Measurements from ENCODE around the gene HACE1.
A peak's percentile ranks its signal among the peaks of the same experiment; 100 is the strongest.

Gene HACE1

DNA sequence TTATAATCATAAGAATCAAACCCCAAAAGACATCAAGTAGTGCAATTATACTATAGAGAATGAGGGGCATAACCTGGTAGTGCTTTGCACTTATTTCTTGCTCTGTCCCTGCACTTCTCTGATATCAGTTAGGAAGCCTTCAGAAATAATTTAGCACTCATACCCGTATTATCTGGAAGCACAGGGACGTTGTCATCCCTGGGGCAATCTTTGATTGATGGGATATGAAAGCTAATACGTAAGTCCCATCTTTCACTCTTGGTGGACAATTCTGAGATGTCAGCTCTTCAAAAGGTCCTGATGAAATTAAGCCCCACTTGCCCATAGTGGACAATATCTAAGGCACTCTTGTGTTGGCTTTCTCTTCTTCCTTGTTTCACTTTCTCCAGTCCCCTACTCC, 144.9 kb downstream of the HACE1 start:
- Histone ChIP-seq H3K27me3 (ENCODE audit: insufficient read depth, poor library complexity, severe bottlenecking) (no peaks in the 10 kb centered on the region), H3K4me3 (replicated peaks; ENCODE audit: insufficient read depth, low read length) (no peak overlapping the region), H3K27ac (replicated peaks) (no peak overlapping the region)
- TF ChIP-seq SPI1 (IDR thresholded peaks at IDR 0.05; ENCODE audit: borderline replicate concordance, low read depth) (no peak), POLR2AphosphoS5 (IDR thresholded peaks at IDR 0.05; ENCODE audit: low read depth) (no peak), GABPA (IDR thresholded peaks at IDR 0.05; ENCODE audit: low read depth) (no peak)
- no peak for DNase-seq (ENCODE audit: low read depth in 1 of 2, low spot score in 1 of 2)

DNA sequence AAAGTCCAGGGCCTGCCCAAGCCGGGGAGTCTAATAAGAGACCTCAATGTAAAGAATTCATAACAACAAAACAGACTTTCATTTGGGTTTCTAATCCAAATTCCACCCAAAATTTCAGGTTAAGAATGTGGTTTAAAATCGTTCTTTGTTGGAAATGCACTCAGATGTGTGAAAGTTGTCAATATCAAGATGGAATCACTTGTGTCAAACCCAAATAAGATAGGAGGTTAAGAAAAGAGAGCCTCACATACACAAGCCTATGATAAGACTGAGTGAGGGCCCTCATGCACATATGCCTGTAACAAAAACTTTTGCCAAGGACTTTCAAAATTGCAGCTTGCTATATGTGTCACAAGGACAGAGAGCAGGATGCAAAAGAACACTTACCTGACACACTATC, 145.7 kb downstream of the HACE1 start:
- no peak overlapping the region for H3K4me3 ChIP-seq (replicated peaks; ENCODE audit: insufficient read depth, low read length)
- no peaks in the 10 kb centered on the region for H3K27me3 ChIP-seq (ENCODE audit: insufficient read depth, poor library complexity, severe bottlenecking)
- H3K27ac ChIP-seq (replicated peaks) = no peak overlapping the region
- no peak for DNase-seq (ENCODE audit: low read depth in 1 of 2, low spot score in 1 of 2)
- TF ChIP-seq POLR2AphosphoS5 (IDR thresholded peaks at IDR 0.05; ENCODE audit: low read depth) (no peak), GABPA (IDR thresholded peaks at IDR 0.05; ENCODE audit: low read depth) (no peak), SPI1 (IDR thresholded peaks at IDR 0.05; ENCODE audit: borderline replicate concordance, low read depth) (no peak)
- TF ChIP-seq, protein P1, sequence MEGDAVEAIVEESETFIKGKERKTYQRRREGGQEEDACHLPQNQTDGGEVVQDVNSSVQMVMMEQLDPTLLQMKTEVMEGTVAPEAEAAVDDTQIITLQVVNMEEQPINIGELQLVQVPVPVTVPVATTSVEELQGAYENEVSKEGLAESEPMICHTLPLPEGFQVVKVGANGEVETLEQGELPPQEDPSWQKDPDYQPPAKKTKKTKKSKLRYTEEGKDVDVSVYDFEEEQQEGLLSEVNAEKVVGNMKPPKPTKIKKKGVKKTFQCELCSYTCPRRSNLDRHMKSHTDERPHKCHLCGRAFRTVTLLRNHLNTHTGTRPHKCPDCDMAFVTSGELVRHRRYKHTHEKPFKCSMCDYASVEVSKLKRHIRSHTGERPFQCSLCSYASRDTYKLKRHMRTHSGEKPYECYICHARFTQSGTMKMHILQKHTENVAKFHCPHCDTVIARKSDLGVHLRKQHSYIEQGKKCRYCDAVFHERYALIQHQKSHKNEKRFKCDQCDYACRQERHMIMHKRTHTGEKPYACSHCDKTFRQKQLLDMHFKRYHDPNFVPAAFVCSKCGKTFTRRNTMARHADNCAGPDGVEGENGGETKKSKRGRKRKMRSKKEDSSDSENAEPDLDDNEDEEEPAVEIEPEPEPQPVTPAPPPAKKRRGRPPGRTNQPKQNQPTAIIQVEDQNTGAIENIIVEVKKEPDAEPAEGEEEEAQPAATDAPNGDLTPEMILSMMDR (IDR thresholded peaks at IDR 0.05; ENCODE audit: insufficient read depth, low read length) = no peak
- TF ChIP-seq, protein P2, sequence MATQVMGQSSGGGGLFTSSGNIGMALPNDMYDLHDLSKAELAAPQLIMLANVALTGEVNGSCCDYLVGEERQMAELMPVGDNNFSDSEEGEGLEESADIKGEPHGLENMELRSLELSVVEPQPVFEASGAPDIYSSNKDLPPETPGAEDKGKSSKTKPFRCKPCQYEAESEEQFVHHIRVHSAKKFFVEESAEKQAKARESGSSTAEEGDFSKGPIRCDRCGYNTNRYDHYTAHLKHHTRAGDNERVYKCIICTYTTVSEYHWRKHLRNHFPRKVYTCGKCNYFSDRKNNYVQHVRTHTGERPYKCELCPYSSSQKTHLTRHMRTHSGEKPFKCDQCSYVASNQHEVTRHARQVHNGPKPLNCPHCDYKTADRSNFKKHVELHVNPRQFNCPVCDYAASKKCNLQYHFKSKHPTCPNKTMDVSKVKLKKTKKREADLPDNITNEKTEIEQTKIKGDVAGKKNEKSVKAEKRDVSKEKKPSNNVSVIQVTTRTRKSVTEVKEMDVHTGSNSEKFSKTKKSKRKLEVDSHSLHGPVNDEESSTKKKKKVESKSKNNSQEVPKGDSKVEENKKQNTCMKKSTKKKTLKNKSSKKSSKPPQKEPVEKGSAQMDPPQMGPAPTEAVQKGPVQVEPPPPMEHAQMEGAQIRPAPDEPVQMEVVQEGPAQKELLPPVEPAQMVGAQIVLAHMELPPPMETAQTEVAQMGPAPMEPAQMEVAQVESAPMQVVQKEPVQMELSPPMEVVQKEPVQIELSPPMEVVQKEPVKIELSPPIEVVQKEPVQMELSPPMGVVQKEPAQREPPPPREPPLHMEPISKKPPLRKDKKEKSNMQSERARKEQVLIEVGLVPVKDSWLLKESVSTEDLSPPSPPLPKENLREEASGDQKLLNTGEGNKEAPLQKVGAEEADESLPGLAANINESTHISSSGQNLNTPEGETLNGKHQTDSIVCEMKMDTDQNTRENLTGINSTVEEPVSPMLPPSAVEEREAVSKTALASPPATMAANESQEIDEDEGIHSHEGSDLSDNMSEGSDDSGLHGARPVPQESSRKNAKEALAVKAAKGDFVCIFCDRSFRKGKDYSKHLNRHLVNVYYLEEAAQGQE (IDR thresholded peaks at IDR 0.05; ENCODE audit: insufficient replicate concordance, low read depth) = no peak

DNA sequence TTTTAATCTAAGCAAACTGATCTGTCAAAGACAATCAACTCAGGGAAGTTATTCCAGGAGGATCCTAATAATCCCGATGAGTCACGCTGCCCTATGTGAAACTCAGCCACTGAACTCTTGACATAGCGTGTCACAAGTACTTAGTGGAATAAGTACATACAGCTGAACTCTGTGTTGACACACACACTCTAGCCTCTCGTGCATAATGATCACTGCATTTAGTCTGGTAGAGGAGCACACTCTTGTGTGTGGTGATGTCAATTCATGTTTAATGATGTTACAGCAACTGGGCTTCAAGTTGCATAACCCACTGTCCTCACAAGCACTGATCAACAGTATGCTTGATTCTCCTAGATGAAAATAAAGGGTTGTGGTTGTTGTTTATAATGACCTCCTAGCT, 148.3 kb downstream of the HACE1 start:
- no peak for TF ChIP-seq GABPA (IDR thresholded peaks at IDR 0.05; ENCODE audit: low read depth)
- TF ChIP-seq, protein P2 (IDR thresholded peaks at IDR 0.05; ENCODE audit: insufficient replicate concordance, low read depth) = no peak
- no peak for TF ChIP-seq SPI1 (IDR thresholded peaks at IDR 0.05; ENCODE audit: borderline replicate concordance, low read depth)
- TF ChIP-seq, protein P1 (IDR thresholded peaks at IDR 0.05; ENCODE audit: insufficient read depth, low read length) = no peak
- TF ChIP-seq POLR2AphosphoS5 (IDR thresholded peaks at IDR 0.05; ENCODE audit: low read depth) = no peak
- Histone ChIP-seq H3K4me3 (replicated peaks; ENCODE audit: insufficient read depth, low read length) (no peak overlapping the region), H3K27me3 (ENCODE audit: insufficient read depth, poor library complexity, severe bottlenecking) (no peaks in the 10 kb centered on the region), H3K27ac (replicated peaks) (no peak overlapping the region)
- DNase-seq (ENCODE audit: low read depth in 1 of 2, low spot score in 1 of 2) = peak; percentile 65 to 78

DNA sequence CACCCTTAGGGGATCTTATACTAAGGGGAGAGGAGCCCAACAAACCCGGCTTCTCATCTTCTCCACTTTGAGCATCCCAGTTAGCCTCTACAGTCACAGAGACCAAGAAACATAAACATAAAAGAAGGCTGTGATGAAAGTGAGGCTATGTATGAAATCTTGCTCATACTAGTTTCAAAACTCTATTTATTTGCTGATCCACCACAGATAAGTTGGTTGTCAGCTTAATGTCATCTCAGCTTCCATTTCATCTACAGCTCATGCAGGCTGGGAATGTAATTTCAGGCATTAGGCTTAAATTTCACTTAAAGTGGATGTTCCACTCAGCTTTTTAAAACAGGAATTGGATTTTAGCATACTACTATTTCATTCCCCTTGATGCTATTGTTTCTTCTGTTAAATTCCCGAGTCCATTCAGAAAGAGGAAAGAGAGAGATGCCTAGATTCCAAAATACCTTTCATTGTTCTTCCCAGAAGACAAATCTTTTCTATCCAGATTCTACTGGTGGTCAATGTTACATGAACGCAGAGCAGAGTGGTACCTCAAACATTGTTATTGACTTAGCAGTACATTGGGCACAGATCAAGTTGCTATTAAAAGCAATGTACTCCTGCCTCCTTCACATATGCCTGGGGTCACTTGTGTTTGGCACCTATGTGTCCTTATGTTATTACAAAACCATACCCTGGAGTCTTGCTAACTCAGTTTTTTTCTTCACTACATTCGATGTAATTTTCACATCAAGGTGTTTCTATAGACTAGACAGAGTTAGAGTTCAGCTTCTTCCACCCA, 149.0 kb downstream of the HACE1 start:
- Histone ChIP-seq H3K27me3 (ENCODE audit: insufficient read depth, poor library complexity, severe bottlenecking) (no peaks in the 10 kb centered on the region), H3K27ac (replicated peaks) (no peak overlapping the region), H3K4me3 (replicated peaks; ENCODE audit: insufficient read depth, low read length) (no peak overlapping the region)
- TF ChIP-seq, protein P1 (IDR thresholded peaks at IDR 0.05; ENCODE audit: insufficient read depth, low read length) = no peak
- TF ChIP-seq GABPA (IDR thresholded peaks at IDR 0.05; ENCODE audit: low read depth) (no peak), SPI1 (IDR thresholded peaks at IDR 0.05; ENCODE audit: borderline replicate concordance, low read depth) (no peak), POLR2AphosphoS5 (IDR thresholded peaks at IDR 0.05; ENCODE audit: low read depth) (no peak)
- TF ChIP-seq, protein P2 (IDR thresholded peaks at IDR 0.05; ENCODE audit: insufficient replicate concordance, low read depth) = no peak
- no peak for DNase-seq (ENCODE audit: low read depth in 1 of 2, low spot score in 1 of 2)

Data from HL-60 (cell line).